K562 (cell line): ENCODE results near the gene IZUMO4.

Experiments
- CEBPB ChIP-seq: fragments of 450-650 bp; IDR thresholded peaks from 2 replicates; pipeline ENCODE4 v1.6.1; 2016; ENCODE audit warnings: missing genetic modification characterization, missing compliant biosample characterization
- CTBP1 ChIP-seq: fragments of 450-650 bp; IDR thresholded peaks from 2 replicates; pipeline ENCODE4 v1.6.1; 2016; ENCODE audit warnings: borderline replicate concordance
- FOXA1 ChIP-seq: fragments of 450-650 bp; IDR thresholded peaks from 2 replicates; pipeline ENCODE4 v1.6.1; 2016; ENCODE audit warnings: mild to moderate bottlenecking, borderline replicate concordance
- NFIC ChIP-seq: fragments of 450-650 bp; IDR thresholded peaks from 2 replicates; pipeline ENCODE4 v1.6.1; 2017; ENCODE audit warnings: mild to moderate bottlenecking, inconsistent platforms
- ZBTB8A ChIP-seq: fragments of 450-650 bp; IDR thresholded peaks from 2 replicates; pipeline ENCODE4 v1.6.1; 2018; ENCODE audit warnings: mild to moderate bottlenecking, moderate library complexity; ENCODE audit not compliant: partially characterized antibody
- ZNF583 ChIP-seq: fragments of 250-450 bp; sonication (Bioruptor Pico); IDR thresholded peaks from 2 replicates; pipeline ENCODE4 v1.4.0; 2020
- TF ChIP-seq, protein P1 (sequence below): sonication (generic); formaldehyde crosslinking; IDR thresholded peaks from 2 replicates; pipeline ENCODE4 v1.9.0; 2022; ENCODE audit warnings: mild to moderate bottlenecking, missing genetic modification reagents
- TF ChIP-seq, protein P2 (sequence below): fragments of 250-450 bp; sonication (Bioruptor Pico); IDR thresholded peaks from 2 replicates; pipeline ENCODE4 v1.4.0; 2020; ENCODE audit warnings: mild to moderate bottlenecking, moderate library complexity

DNA sequence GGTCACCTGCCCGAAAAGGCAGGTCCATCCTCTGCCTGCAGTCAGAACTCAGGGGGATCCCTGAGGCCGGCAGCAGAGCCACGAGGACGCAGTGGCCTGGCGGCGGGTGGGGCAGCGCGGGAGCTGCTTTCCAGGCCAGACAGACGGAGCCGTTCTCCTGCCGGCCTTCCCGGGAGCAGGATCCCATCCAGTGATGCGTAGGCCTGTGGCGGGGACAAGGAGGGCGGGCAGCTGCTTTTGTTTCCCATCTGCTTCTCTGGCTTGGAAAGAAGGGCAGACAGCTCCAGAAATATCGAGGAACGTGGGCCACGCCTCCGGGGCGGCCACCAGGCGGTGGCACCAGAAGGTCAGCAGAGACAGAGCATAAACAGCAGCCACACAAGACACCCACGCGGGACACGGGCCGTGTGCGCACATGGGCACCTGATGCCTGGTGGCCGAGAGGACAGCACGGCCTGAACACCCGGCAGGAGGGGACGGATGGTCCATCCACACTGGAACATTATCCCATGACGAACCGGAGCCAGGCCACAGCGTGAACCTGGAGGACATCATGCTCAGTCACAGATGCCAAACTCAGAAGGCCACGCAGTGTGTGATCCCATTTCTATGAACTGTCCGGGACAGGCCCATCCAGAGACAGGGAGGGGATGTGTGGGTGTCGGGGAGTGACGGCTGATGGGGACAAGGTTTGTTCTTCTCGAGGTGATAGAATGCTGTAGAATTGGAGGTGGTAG lies 31.8 kb upstream of the IZUMO4 start:
- TF ChIP-seq ZNF583 (CRISPR knock-in tag) (no peak), CEBPB (no peak), FOXA1 (no peak), CTBP1 (no peak), ZBTB8A (no peak), NFIC (no peak)
- TF ChIP-seq, protein P1, sequence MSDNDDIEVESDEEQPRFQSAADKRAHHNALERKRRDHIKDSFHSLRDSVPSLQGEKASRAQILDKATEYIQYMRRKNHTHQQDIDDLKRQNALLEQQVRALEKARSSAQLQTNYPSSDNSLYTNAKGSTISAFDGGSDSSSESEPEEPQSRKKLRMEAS (CRISPR knock-in tag): no peak
- TF ChIP-seq, protein P2, sequence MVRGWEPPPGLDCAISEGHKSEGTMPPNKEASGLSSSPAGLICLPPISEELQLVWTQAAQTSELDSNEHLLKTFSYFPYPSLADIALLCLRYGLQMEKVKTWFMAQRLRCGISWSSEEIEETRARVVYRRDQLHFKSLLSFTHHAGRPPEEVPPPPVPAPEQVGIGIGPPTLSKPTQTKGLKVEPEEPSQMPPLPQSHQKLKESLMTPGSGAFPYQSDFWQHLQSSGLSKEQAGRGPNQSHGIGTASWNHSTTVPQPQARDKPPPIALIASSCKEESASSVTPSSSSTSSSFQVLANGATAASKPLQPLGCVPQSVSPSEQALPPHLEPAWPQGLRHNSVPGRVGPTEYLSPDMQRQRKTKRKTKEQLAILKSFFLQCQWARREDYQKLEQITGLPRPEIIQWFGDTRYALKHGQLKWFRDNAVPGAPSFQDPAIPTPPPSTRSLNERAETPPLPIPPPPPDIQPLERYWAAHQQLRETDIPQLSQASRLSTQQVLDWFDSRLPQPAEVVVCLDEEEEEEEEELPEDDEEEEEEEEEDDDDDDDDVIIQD (CRISPR knock-in tag): no peak
